ENCODE measurements around the gene PTGER2. TPM values are rescaled to one million over a fixed set of nuclear protein-coding genes. Genes with fewer than 3 reads are reported as not detected.

The PTGER2 gene
- total and polyA plus RNA-seq, 10 of the 15 experiments (the other 5 are each of a cell fraction or from before 2014, with no cell fraction given): 0.03 to 1.6 (median 0.33) TPM

DNA sequence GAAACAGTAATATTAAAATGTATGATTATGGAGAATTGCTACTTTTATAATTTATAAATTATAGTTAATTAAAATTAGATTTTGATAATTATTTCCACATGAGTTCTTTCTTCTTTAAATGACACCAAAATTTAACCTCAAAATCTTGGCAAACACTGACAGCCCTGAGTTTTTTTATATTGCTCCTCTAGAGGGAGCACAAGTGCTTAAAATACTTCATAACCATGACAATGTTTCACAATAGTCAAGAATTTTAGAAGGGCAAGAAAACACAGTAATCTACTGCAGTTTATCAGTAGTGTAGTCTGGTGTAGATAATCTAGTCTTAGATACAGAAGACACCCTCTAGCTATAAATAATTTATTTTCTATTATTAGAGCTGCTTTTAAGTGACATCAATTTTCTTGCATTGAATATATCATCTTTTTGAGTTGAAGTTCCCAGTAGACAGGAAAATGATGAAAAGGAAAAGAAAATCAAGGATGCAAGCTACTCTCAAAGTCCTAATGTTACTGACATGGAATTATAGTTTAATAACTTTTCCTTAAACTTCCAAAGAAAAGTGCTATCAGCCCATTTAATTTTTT, 14.3 kb upstream of the PTGER2 start:
- ChIA-PET SMC1A (ENCODE audit: uncharacterized antibody, unreplicated experiment) (interaction anchor here (0.7 to 1.8 kb wide), 20 partner anchors 8 to 664 kb away, joined by 3 to 7 read pairs (median 3); no protein-coding TSS in a partner anchor), RAD21 (ENCODE audit: unreplicated experiment) (interaction anchor here (0.8 to 1.5 kb wide), 7 partner anchors 19 to 306 kb away, joined by 3 to 5 read pairs (median 3); no protein-coding TSS in a partner anchor), CTCF (interaction anchor here (0.6 to 2.1 kb wide), 29 partner anchors 8 to 1215 kb away, joined by 3 to 17 read pairs (median 3); no protein-coding TSS in a partner anchor), POLR2A (no interaction called here)
- intact Hi-C loops (cut with micrococcal nuclease; ENCODE audit: unreplicated experiment): loop anchor here (1.0 to 10.0 kb wide), 3 partner anchors 113 to 335 kb away; no protein-coding TSS in a partner anchor
- H3K4me3 ChIP-seq: no peak overlapping the region
- H3K36me3 ChIP-seq (ENCODE audit: control insufficient read depth in 2 of 2, insufficient read depth in 2 of 2, low read length in 1 of 2): no peaks in the 10 kb centered on the region
- no peaks in the 10 kb centered on the region for H3K4me1 ChIP-seq (ENCODE audit: control insufficient read depth, insufficient read depth, low read length)
- no peaks in the 10 kb centered on the region for H3K27me3 ChIP-seq (replicated peaks in 1 of 2; ENCODE audit: control insufficient read depth in 2 of 2, insufficient read depth in 2 of 2, low read length in 1 of 2)
- no TSS peak for BruUV-seq (replicated peaks)
- no peaks in the 10 kb centered on the region for H3K79me2 ChIP-seq (ENCODE audit: control insufficient read depth, insufficient read depth, low read length)
- no peaks in the 10 kb centered on the region for H3K9me3 ChIP-seq (replicated peaks; ENCODE audit: control insufficient read depth, insufficient read depth, low read length)
- no peak overlapping the region for H3K4me2 ChIP-seq (ENCODE audit: control insufficient read depth, insufficient read depth)
- no peak overlapping the region for H3K27ac ChIP-seq (ENCODE audit: control insufficient read depth, insufficient read depth)
- TF ChIP-seq, protein P1, sequence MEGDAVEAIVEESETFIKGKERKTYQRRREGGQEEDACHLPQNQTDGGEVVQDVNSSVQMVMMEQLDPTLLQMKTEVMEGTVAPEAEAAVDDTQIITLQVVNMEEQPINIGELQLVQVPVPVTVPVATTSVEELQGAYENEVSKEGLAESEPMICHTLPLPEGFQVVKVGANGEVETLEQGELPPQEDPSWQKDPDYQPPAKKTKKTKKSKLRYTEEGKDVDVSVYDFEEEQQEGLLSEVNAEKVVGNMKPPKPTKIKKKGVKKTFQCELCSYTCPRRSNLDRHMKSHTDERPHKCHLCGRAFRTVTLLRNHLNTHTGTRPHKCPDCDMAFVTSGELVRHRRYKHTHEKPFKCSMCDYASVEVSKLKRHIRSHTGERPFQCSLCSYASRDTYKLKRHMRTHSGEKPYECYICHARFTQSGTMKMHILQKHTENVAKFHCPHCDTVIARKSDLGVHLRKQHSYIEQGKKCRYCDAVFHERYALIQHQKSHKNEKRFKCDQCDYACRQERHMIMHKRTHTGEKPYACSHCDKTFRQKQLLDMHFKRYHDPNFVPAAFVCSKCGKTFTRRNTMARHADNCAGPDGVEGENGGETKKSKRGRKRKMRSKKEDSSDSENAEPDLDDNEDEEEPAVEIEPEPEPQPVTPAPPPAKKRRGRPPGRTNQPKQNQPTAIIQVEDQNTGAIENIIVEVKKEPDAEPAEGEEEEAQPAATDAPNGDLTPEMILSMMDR (IDR thresholded peaks at IDR 0.05 in 2 of 3, conservative IDR thresholded peaks at IDR 0.05 in 1 of 3; ENCODE audit: control insufficient read depth in 2 of 3, extremely low read depth in 1 of 3, insufficient read depth in 1 of 3, low read depth in 3 of 3, low read length in 3 of 3): peak; percentile 47 to 79 (median 61); a peak in 5 of 6 replicates
- TF ChIP-seq, protein P2, sequence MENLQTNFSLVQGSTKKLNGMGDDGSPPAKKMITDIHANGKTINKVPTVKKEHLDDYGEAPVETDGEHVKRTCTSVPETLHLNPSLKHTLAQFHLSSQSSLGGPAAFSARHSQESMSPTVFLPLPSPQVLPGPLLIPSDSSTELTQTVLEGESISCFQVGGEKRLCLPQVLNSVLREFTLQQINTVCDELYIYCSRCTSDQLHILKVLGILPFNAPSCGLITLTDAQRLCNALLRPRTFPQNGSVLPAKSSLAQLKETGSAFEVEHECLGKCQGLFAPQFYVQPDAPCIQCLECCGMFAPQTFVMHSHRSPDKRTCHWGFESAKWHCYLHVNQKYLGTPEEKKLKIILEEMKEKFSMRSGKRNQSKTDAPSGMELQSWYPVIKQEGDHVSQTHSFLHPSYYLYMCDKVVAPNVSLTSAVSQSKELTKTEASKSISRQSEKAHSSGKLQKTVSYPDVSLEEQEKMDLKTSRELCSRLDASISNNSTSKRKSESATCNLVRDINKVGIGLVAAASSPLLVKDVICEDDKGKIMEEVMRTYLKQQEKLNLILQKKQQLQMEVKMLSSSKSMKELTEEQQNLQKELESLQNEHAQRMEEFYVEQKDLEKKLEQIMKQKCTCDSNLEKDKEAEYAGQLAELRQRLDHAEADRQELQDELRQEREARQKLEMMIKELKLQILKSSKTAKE (IDR thresholded peaks at IDR 0.05; ENCODE audit: low read depth, poor library complexity, severe bottlenecking): peak; percentile 20
- TF ChIP-seq SMC3 (IDR thresholded peaks at IDR 0.05; ENCODE audit: borderline replicate concordance, low read length): peak; percentile 81; the same call in 1 of the 2 replicates
- TF ChIP-seq ETV6 (conservative IDR thresholded peaks at IDR 0.05 in 1 of 2, IDR thresholded peaks at IDR 0.05 in 1 of 2; ENCODE audit: borderline replicate concordance in 1 of 2, low read depth in 1 of 2): no peak
- no peak for TF ChIP-seq RBBP5 (conservative IDR thresholded peaks at IDR 0.05)
- peak; percentile 94 for TF ChIP-seq RAD21 (IDR thresholded peaks at IDR 0.05; ENCODE audit: insufficient read depth, low read depth, low read length)
- TF ChIP-seq, protein P3, sequence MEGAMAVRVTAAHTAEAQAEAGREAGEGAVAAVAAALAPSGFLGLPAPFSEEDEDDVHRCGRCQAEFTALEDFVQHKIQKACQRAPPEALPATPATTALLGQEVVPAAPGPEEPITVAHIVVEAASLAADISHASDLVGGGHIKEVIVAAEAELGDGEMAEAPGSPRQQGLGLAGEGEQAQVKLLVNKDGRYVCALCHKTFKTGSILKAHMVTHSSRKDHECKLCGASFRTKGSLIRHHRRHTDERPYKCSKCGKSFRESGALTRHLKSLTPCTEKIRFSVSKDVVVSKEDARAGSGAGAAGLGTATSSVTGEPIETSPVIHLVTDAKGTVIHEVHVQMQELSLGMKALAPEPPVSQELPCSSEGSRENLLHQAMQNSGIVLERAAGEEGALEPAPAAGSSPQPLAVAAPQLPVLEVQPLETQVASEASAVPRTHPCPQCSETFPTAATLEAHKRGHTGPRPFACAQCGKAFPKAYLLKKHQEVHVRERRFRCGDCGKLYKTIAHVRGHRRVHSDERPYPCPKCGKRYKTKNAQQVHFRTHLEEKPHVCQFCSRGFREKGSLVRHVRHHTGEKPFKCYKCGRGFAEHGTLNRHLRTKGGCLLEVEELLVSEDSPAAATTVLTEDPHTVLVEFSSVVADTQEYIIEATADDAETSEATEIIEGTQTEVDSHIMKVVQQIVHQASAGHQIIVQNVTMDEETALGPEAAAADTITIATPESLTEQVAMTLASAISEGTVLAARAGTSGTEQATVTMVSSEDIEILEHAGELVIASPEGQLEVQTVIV (IDR thresholded peaks at IDR 0.05; ENCODE audit: borderline replicate concordance, partially characterized antibody): no peak
- TF ChIP-seq, protein P4, sequence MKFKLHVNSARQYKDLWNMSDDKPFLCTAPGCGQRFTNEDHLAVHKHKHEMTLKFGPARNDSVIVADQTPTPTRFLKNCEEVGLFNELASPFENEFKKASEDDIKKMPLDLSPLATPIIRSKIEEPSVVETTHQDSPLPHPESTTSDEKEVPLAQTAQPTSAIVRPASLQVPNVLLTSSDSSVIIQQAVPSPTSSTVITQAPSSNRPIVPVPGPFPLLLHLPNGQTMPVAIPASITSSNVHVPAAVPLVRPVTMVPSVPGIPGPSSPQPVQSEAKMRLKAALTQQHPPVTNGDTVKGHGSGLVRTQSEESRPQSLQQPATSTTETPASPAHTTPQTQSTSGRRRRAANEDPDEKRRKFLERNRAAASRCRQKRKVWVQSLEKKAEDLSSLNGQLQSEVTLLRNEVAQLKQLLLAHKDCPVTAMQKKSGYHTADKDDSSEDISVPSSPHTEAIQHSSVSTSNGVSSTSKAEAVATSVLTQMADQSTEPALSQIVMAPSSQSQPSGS (IDR thresholded peaks at IDR 0.05; ENCODE audit: low read length): no peak
- no peak overlapping the region for H2AFZ ChIP-seq (ENCODE audit: control insufficient read depth, low read depth, low read length)
- ATAC-seq (peak; percentile 73), DNase-seq (ENCODE audit: low read depth, low spot score) (no peak), FAIRE-seq (no peak)
- no peak overlapping the region for H3K9ac ChIP-seq (ENCODE audit: control insufficient read depth, insufficient read depth, low read length)
- in situ Hi-C loops (cut with MboI): loop anchor here (5.0 kb wide), 1 partner anchor 173 kb away; no protein-coding TSS in a partner anchor
- no peaks in the 10 kb centered on the region for H4K20me1 ChIP-seq (ENCODE audit: control insufficient read depth, insufficient read depth)
